Fibroblast of villous mesenchyme (primary cell): ENCODE results near the gene SUCLG2. TPM values are rescaled to one million over a fixed set of nuclear protein-coding genes. Genes with fewer than 3 reads are reported as not detected.
A peak's percentile ranks its signal among the peaks of the same experiment; 100 is the strongest.

Experiments used
- DNase-seq: peaks from one replicate; pipeline ENCODE4 v3.0.0-alpha.2; 2010; ENCODE audit warnings: low read depth
- H3K4me3 ChIP-seq: 2 replicates; pipeline ENCODE4 v1.5.1; 2011; ENCODE audit warnings: low read depth, mild to moderate bottlenecking, low read length
- CTCF ChIP-seq: IDR thresholded peaks from 2 replicates; pipeline ENCODE4 v1.5.1; 2012; ENCODE audit warnings: low read depth, mild to moderate bottlenecking, low read length; ENCODE audit not compliant: insufficient read depth
- total RNA-seq: library from RNA; depleted of rRNA; stranded (reverse); fragments of >200 nt; gene quantifications from 2 replicates; pipeline ENCODE4 v1.2.3, GENCODE V29; 2012

Gene SUCLG2
- total RNA-seq, 1 donor, result 45.8 TPM

DNA sequence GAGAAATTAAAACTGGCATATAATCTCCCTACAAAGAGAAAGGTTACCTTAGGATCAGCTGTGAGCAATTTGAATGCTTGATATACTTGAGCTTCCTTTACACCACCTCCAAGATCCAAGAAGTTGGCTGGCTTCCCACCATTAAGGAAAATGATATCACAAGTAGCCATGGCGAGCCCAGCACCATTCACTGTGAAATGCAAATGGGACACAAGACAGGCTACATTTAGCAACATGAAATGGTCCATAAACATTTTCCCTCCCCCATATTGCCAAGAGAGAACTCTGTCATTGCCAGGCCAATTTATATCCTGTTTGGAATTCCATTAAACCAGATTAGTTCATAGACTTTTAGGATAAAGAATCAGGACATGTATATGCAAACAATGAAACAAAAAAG is 158.7 kb downstream of the SUCLG2 start:
- H3K4me3 ChIP-seq, result no peak overlapping the region
- DNase-seq, result no peak
- no peak for TF ChIP-seq CTCF

DNA sequence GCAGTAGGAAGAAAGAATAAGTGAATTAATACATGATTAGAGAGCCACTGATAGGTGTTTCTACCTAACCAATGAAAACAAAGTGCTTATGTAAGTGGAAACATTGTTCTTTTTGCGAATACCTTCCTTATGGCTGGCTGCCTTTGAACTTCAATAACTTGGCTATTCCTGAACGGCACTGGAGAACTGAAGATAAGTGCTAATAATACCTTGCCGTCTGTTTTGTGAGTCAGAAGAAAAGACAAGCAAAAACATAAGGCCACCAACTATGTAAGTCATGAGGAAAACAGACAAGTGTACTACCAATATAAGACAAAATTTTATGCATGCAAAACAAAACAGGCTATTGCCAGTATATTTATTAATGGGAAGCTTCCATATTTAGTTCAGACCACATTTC is 160.6 kb downstream of the SUCLG2 start:
- no peak for TF ChIP-seq CTCF
- H3K4me3 ChIP-seq, result no peak overlapping the region
- no peak for DNase-seq

DNA sequence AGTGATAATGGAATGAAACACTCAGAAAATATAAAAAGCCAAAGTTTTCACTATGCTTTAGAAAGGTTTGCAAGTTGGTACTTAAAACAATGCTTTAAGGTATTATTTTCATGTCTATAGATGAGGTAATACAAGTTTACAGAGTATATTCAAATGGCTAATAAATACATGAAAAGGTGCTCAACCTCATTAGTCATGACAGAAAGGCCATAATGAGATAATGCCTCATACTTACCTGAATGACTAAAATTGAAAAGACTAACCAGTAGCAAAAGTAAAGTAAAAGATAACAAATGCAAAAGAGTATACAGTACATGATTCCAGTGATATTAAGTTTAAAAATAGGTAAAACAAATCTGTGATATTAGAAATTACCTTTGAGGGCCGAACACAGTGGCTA is 163.8 kb downstream of the SUCLG2 start:
- no peak overlapping the region for H3K4me3 ChIP-seq
- no peak for DNase-seq
- TF ChIP-seq CTCF, result no peak

- DNase-seq, result peak; percentile 92
- no peak for TF ChIP-seq CTCF
- no peak overlapping the region for H3K4me3 ChIP-seq
These were observed 164.6 kb downstream of the SUCLG2 start for GRCh38 chr3:67489816-67490215.

- DNase-seq, result no peak
- no peak overlapping the region for H3K4me3 ChIP-seq
- no peak for TF ChIP-seq CTCF
These were observed 166.8 kb downstream of the SUCLG2 start for GRCh38 chr3:67487564-67488114.

- no peak for TF ChIP-seq CTCF
- no peak for DNase-seq
- H3K4me3 ChIP-seq, result no peak overlapping the region
These were observed 167.5 kb downstream of the SUCLG2 start for GRCh38 chr3:67486883-67487282.

GRCh38 chr3:67484085-67484484 is 170.3 kb downstream of the SUCLG2 start:
- no peak overlapping the region for H3K4me3 ChIP-seq
- TF ChIP-seq CTCF, result no peak
- DNase-seq, result no peak
